ENCODE results near the gene ST6GAL2. TPM values are rescaled to one million over a fixed set of nuclear protein-coding genes. Genes with fewer than 3 reads are reported as not detected.

The ST6GAL2 gene
- total RNA-seq = 1 to 10 TPM; 3.1 to 3.6 TPM
- polyA plus RNA-seq = 1 to 10 TPM; 1.0 to 1.4 TPM

GRCh38 chr2:106885971-106886915, at the start of gene ST6GAL2:
TSS of gene ST6GAL2 (minus strand) at chr2:106886167. CDS start at chr2:106843977, 42,190 bp downstream.
- peak within 1 kb of the TSS; percentile 41 to 50 for H3K27ac ChIP-seq (ENCODE audit: low read depth in 1 of 2, low read length in 2 of 2)
- peak within 1 kb of the TSS in 2 of 3 donors; percentile 24 to 51 for H3K4me3 ChIP-seq (ENCODE audit: low read depth in 1 of 3, low read length in 3 of 3)
- no peak within 1 kb of the TSS for H3K9ac ChIP-seq (ENCODE audit: low read depth in 1 of 2, low read length in 2 of 2)
- peaks cover 0 to 17% (median 9%) of the 10 kb centered on the region in 4 donors for H3K27me3 ChIP-seq (ENCODE audit: control insufficient read depth in 4 of 4, insufficient read depth in 4 of 4, low read length in 3 of 4)
- H3K9me3 ChIP-seq (ENCODE audit: control insufficient read depth in 4 of 4, low read length in 3 of 4) = no peaks in the 10 kb centered on the region
- H3K36me3 ChIP-seq (ENCODE audit: control insufficient read depth in 4 of 4, insufficient read depth in 3 of 4, low read depth in 1 of 4, low read length in 3 of 4) = no peaks in the 10 kb centered on the region
- no peak for DNase-seq (ENCODE audit: low spot score)
- peaks cover 5 to 14% (median 11%) of the 10 kb centered on the region in 4 donors for H3K4me1 ChIP-seq (ENCODE audit: control insufficient read depth in 4 of 4, insufficient read depth in 4 of 4, low read length in 3 of 4)
- WGBS = 2% methylated on average over 118 of the region's 118 CpGs
- TF ChIP-seq RXRA (IDR thresholded peaks at IDR 0.05) = no peak

GRCh38 chr2:106932644-106933043, 46.7 kb upstream of the ST6GAL2 start:
- 38% methylated on average over 3 of the region's 3 CpGs for WGBS
- TF ChIP-seq TAF1 (conservative IDR thresholded peaks at IDR 0.05) = no peak
- no peak for TF ChIP-seq MAX (IDR thresholded peaks at IDR 0.05)

GRCh38 chr2:106931717-106932335, 45.9 kb upstream of the ST6GAL2 start:
- Histone ChIP-seq H3K27ac (ENCODE audit: low read depth in 1 of 2, low read length in 2 of 2) (no peak overlapping the region), H3K9ac (ENCODE audit: low read depth in 1 of 2, low read length in 2 of 2) (no peak overlapping the region), H3K9me3 (ENCODE audit: control insufficient read depth in 4 of 4, low read length in 3 of 4) (no peaks in the 10 kb centered on the region), H3K4me3 (ENCODE audit: low read depth in 1 of 3, low read length in 3 of 3) (no peak overlapping the region), H3K27me3 (ENCODE audit: control insufficient read depth in 4 of 4, insufficient read depth in 4 of 4, low read length in 3 of 4) (peaks cover 0 to 10% (median 0%) of the 10 kb centered on the region in 4 donors), H3K4me1 (ENCODE audit: control insufficient read depth in 4 of 4, insufficient read depth in 4 of 4, low read length in 3 of 4) (no peaks in the 10 kb centered on the region), H3K36me3 (ENCODE audit: control insufficient read depth in 4 of 4, insufficient read depth in 3 of 4, low read depth in 1 of 4, low read length in 3 of 4) (no peaks in the 10 kb centered on the region)
- 84% methylated on average over 5 of the region's 5 CpGs for WGBS
- DNase-seq (ENCODE audit: low spot score) = no peak
- TF ChIP-seq SP1 (IDR thresholded peaks at IDR 0.05) = no peak
- TF ChIP-seq MAX (IDR thresholded peaks at IDR 0.05) = no peak
- TF ChIP-seq, protein P1, sequence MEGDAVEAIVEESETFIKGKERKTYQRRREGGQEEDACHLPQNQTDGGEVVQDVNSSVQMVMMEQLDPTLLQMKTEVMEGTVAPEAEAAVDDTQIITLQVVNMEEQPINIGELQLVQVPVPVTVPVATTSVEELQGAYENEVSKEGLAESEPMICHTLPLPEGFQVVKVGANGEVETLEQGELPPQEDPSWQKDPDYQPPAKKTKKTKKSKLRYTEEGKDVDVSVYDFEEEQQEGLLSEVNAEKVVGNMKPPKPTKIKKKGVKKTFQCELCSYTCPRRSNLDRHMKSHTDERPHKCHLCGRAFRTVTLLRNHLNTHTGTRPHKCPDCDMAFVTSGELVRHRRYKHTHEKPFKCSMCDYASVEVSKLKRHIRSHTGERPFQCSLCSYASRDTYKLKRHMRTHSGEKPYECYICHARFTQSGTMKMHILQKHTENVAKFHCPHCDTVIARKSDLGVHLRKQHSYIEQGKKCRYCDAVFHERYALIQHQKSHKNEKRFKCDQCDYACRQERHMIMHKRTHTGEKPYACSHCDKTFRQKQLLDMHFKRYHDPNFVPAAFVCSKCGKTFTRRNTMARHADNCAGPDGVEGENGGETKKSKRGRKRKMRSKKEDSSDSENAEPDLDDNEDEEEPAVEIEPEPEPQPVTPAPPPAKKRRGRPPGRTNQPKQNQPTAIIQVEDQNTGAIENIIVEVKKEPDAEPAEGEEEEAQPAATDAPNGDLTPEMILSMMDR (IDR thresholded peaks at IDR 0.05; ENCODE audit: low read depth, low read length, missing input control) = no peak
- TF ChIP-seq RXRA (IDR thresholded peaks at IDR 0.05) = no peak
- no peak for TF ChIP-seq ZBTB33 (IDR thresholded peaks at IDR 0.05)

More at GRCh38 chr2:106932644-106933043, 46.7 kb upstream of the ST6GAL2 start:
- DNase-seq (ENCODE audit: low spot score) = no peak
- no peak overlapping the region for H3K9ac ChIP-seq (ENCODE audit: low read depth in 1 of 2, low read length in 2 of 2)
- no peak overlapping the region for H3K4me3 ChIP-seq (ENCODE audit: low read depth in 1 of 3, low read length in 3 of 3)
- no peaks in the 10 kb centered on the region for H3K4me1 ChIP-seq (ENCODE audit: control insufficient read depth in 4 of 4, insufficient read depth in 4 of 4, low read length in 3 of 4)
- no peak overlapping the region for H3K27ac ChIP-seq (ENCODE audit: low read depth in 1 of 2, low read length in 2 of 2)
- no peaks in the 10 kb centered on the region for H3K36me3 ChIP-seq (ENCODE audit: control insufficient read depth in 4 of 4, insufficient read depth in 3 of 4, low read depth in 1 of 4, low read length in 3 of 4)
- no peaks in the 10 kb centered on the region for H3K9me3 ChIP-seq (ENCODE audit: control insufficient read depth in 4 of 4, low read length in 3 of 4)
- peaks cover 0 to 10% (median 0%) of the 10 kb centered on the region in 4 donors for H3K27me3 ChIP-seq (ENCODE audit: control insufficient read depth in 4 of 4, insufficient read depth in 4 of 4, low read length in 3 of 4)

All from liver (tissue), 9 donors.